ENCODE measurements around the gene TYW1B. TPM values are rescaled to one million over a fixed set of nuclear protein-coding genes. Genes with fewer than 3 reads are reported as not detected.
"Not testable (repeated sequence)": the region's sequence is repeated elsewhere in the genome, so short reads cannot be mapped to it uniquely, and the experiment has no call there.

TYW1B gene
- 5.1 and 5.5 TPM in 2 replicates for total RNA-seq (2021)
- long read RNA-seq, partial matches to known transcripts = 8 of 23 reads
- long read RNA-seq, other reads (novel, unspliced or antisense) = 14 of 23 reads

GRCh38 chr7:72827839-72828591 lies at the start of gene TYW1B:
TYW1B (minus strand) TSS chr7:72828200; CDS start chr7:72828075, 125 bp downstream.
- H3K9me3 Mint-ChIP-seq; H3K14ac ChIP-seq (ENCODE audit: insufficient read depth, low read length); H3K18ac ChIP-seq (ENCODE audit: insufficient read length, low read depth, low read length); H3K27me3 Mint-ChIP-seq (ENCODE audit: low read depth); H4K8ac ChIP-seq (replicated peaks; ENCODE audit: insufficient read length, low read depth, low read length); H3K79me1 ChIP-seq (ENCODE audit: insufficient read depth, low read depth, low read length, poor library complexity, severe bottlenecking); H4K91ac ChIP-seq (ENCODE audit: insufficient read length, low read depth, low read length); H2BK12ac ChIP-seq (ENCODE audit: insufficient read length, low read depth, low read length); H3K27me3 ChIP-seq (ENCODE audit: insufficient read depth, low read length); H4K20me1 ChIP-seq (ENCODE audit: control insufficient read depth, insufficient read depth, insufficient read length); H3K4ac ChIP-seq (ENCODE audit: low read depth, low read length); H2BK120ac ChIP-seq (ENCODE audit: low read depth, low read length, poor library complexity, severe bottlenecking); H2AK5ac ChIP-seq (ENCODE audit: insufficient read length, low read length); H4K5ac ChIP-seq (ENCODE audit: insufficient read length, low read depth, low read length); H2AFZ ChIP-seq (ENCODE audit: low read length); H2BK15ac ChIP-seq (ENCODE audit: low read depth, low read length); H2BK5ac ChIP-seq (ENCODE audit: insufficient read length, low read length); H3K56ac ChIP-seq (ENCODE audit: insufficient read length, low read depth, low read length); H3K9me3 ChIP-seq (ENCODE audit: control insufficient read depth, low read depth, low read length); H2BK20ac ChIP-seq (ENCODE audit: low read depth, low read length, poor library complexity, severe bottlenecking); H3K27ac ChIP-seq (ENCODE audit: insufficient read length, low read depth, low read length); H3K23me2 ChIP-seq (ENCODE audit: insufficient read length, low read depth, low read length, poor library complexity, severe bottlenecking); H3K79me2 ChIP-seq (ENCODE audit: insufficient read depth, low read length); H3T11ph ChIP-seq (ENCODE audit: low read length); H3K23ac ChIP-seq (ENCODE audit: insufficient read length, low read depth, low read length); H3K4me1 ChIP-seq (ENCODE audit: insufficient read depth, low read length): not testable (repeated sequence)
- H3K27ac Mint-ChIP-seq = peak within 1 kb of the TSS; percentile 75 to 95 (median 91); a peak in 6 of 7 replicates
- peak within 1 kb of the TSS; percentile 85 to 94 for H3K4me3 Mint-ChIP-seq
- WGBS (ENCODE audit: extremely low coverage, insufficient read length, low lambda C conversion rate) = no CpG with 5 or more reads among the region's 49 CpGs
- H3K4me1 Mint-ChIP-seq = peaks cover 7 to 14% of the 10 kb centered on the region in 2 experiments
- peak within 1 kb of the TSS; percentile 69 for H3K4me2 ChIP-seq (ENCODE audit: insufficient read depth, insufficient read length, low read length)
- peak; percentile 99 for DNase-seq
- peak within 1 kb of the TSS; percentile 63 for H3K9ac ChIP-seq (ENCODE audit: extremely low read depth, insufficient read length, low read length)
- H3K36me3 Mint-ChIP-seq (ENCODE audit: insufficient read depth in 1 of 3, low read depth in 3 of 3) = peaks cover 10 to 21% (median 19%) of the 10 kb centered on the region in 3 experiments; a peak in 6 of 7 replicates

GRCh38 chr7:72867591-72867990 lies 39.6 kb upstream of the TYW1B start:
- not testable (repeated sequence) for H3T11ph ChIP-seq (ENCODE audit: low read length); H2BK15ac ChIP-seq (ENCODE audit: low read depth, low read length); H2AFZ ChIP-seq (ENCODE audit: low read length); H4K91ac ChIP-seq (ENCODE audit: insufficient read length, low read depth, low read length); H3K9me3 ChIP-seq (ENCODE audit: control insufficient read depth, low read depth, low read length); H3K18ac ChIP-seq (ENCODE audit: insufficient read length, low read depth, low read length); H2BK5ac ChIP-seq (ENCODE audit: insufficient read length, low read length); H2BK12ac ChIP-seq (ENCODE audit: insufficient read length, low read depth, low read length); H3K14ac ChIP-seq (ENCODE audit: insufficient read depth, low read length); H2AK5ac ChIP-seq (ENCODE audit: insufficient read length, low read length); H3K23ac ChIP-seq (ENCODE audit: insufficient read length, low read depth, low read length); H3K4me1 Mint-ChIP-seq; H3K9ac ChIP-seq (ENCODE audit: extremely low read depth, insufficient read length, low read length); H3K4me1 ChIP-seq (ENCODE audit: insufficient read depth, low read length); H3K27ac Mint-ChIP-seq; H3K56ac ChIP-seq (ENCODE audit: insufficient read length, low read depth, low read length); H3K4me2 ChIP-seq (ENCODE audit: insufficient read depth, insufficient read length, low read length); H2BK20ac ChIP-seq (ENCODE audit: low read depth, low read length, poor library complexity, severe bottlenecking); H3K79me2 ChIP-seq (ENCODE audit: insufficient read depth, low read length); H3K27me3 Mint-ChIP-seq (ENCODE audit: low read depth); H3K4ac ChIP-seq (ENCODE audit: low read depth, low read length); H4K5ac ChIP-seq (ENCODE audit: insufficient read length, low read depth, low read length); H3K36me3 Mint-ChIP-seq (ENCODE audit: insufficient read depth in 1 of 3, low read depth in 3 of 3); H4K20me1 ChIP-seq (ENCODE audit: control insufficient read depth, insufficient read depth, insufficient read length); DNase-seq; H4K8ac ChIP-seq (replicated peaks; ENCODE audit: insufficient read length, low read depth, low read length); H3K27me3 ChIP-seq (ENCODE audit: insufficient read depth, low read length); H2BK120ac ChIP-seq (ENCODE audit: low read depth, low read length, poor library complexity, severe bottlenecking); H3K27ac ChIP-seq (ENCODE audit: insufficient read length, low read depth, low read length); H3K4me3 Mint-ChIP-seq; H3K23me2 ChIP-seq (ENCODE audit: insufficient read length, low read depth, low read length, poor library complexity, severe bottlenecking); H3K9me3 Mint-ChIP-seq; H3K79me1 ChIP-seq (ENCODE audit: insufficient read depth, low read depth, low read length, poor library complexity, severe bottlenecking)
- no CpG with 5 or more reads among the region's 7 CpGs for WGBS (ENCODE audit: extremely low coverage, insufficient read length, low lambda C conversion rate)

All from H9 (cell line).